SK-N-SH (cell line): ENCODE results near the gene VSIG10L2. TPM values are rescaled to one million over a fixed set of nuclear protein-coding genes. Genes with fewer than 3 reads are reported as not detected.

Source experiments
- CTCF ChIA-PET: fragments of 300-600, 350-600 bp; formaldehyde crosslinking; extraction: SDS; loops from one replicate; lab custom pipeline; 2021; lab: Yijun Ruan, JAX
- POLR2A ChIA-PET: fragments of 350-600 bp; sonication (Branson Sonifier 250); formaldehyde crosslinking; extraction: SDS; loops from one replicate; lab custom pipeline; 2020; ENCODE audit warnings: antibody characterized with exemption, inconsistent platforms; lab: Yijun Ruan, JAX
- DNase-seq: peaks from one replicate; pipeline ENCODE4 v3.0.0; 2012
- H2AFZ ChIP-seq: fragments of 200-600 bp; sonication (generic); 2 replicates; pipeline ENCODE4 v1.8.1; 2016; ENCODE audit warnings: antibody characterized with exemption, mild to moderate bottlenecking, low read depth
- H3F3A ChIP-seq: fragments of 200-600 bp; sonication (generic); replicated peaks from 2 replicates; pipeline ENCODE3; 2016; ENCODE audit warnings: antibody characterized with exemption, mild to moderate bottlenecking; ENCODE audit not compliant: insufficient read depth
- H3K27ac ChIP-seq, 2 experiments: fragments of 200-500 bp in 1 of 2; fragments of 200-600 bp in 1 of 2; sonication (Bioruptor generic) in 1 of 2; sonication (generic), shearing (Covaris generic) in 1 of 2; 2 replicates each; pipeline versions ENCODE4 v1.5.1 to v1.6.1; 2014 to 2016; ENCODE audit warnings: low read depth in 2 of 2, inconsistent platforms in 1 of 2, low read length in 1 of 2, mild to moderate bottlenecking in 1 of 2, mixed read lengths in 1 of 2
- H3K27me3 ChIP-seq: fragments of 200-600 bp; sonication (generic), shearing (Covaris generic); 2 replicates; pipeline ENCODE4 v1.6.1; 2016; ENCODE audit warnings: mixed run types; ENCODE audit not compliant: insufficient read depth
- H3K36me3 ChIP-seq, 2 experiments: fragments of 200-500 bp in 1 of 2; fragments of 200-600 bp in 1 of 2; sonication (Bioruptor generic) in 1 of 2; sonication (generic) in 1 of 2; replicated peaks in 1 of 2; 2 replicates each; pipeline versions ENCODE3 to v1.5.1; 2014 to 2016; ENCODE audit warnings: low read length in 1 of 2, mild to moderate bottlenecking in 1 of 2; ENCODE audit not compliant: insufficient read depth in 2 of 2, control insufficient read depth in 1 of 2
- H3K4me1 ChIP-seq, 2 experiments: fragments of 200-500 bp in 1 of 2; fragments of 200-600 bp in 1 of 2; sonication (Bioruptor generic) in 1 of 2; sonication (generic), shearing (Covaris generic) in 1 of 2; 2 replicates each; pipeline versions ENCODE4 v1.5.1 to v1.6.1; 2014 to 2016; ENCODE audit warnings: low read depth in 1 of 2, low read length in 1 of 2, mixed run types in 1 of 2; ENCODE audit not compliant: insufficient read depth in 2 of 2, control insufficient read depth in 1 of 2
- H3K4me2 ChIP-seq: fragments of 200-600 bp; sonication (generic), shearing (Covaris generic); 2 replicates; pipeline ENCODE4 v1.6.1; 2017; ENCODE audit warnings: mixed run types
- H3K4me3 ChIP-seq, 2 experiments: fragments of 200-500 bp in 1 of 2; fragments of 200-600 bp in 1 of 2; sonication (Bioruptor generic) in 1 of 2; sonication (generic), shearing (Covaris generic) in 1 of 2; 2 replicates each; pipeline versions ENCODE4 v1.5.1 to v1.8.1; 2014 to 2016; ENCODE audit warnings: low read depth in 2 of 2, inconsistent platforms in 1 of 2, low read length in 1 of 2, mild to moderate bottlenecking in 1 of 2, mixed read lengths in 1 of 2, moderate library complexity in 1 of 2
- H3K79me2 ChIP-seq: fragments of 200-600 bp; sonication (generic); 2 replicates; pipeline ENCODE4 v1.8.1; 2017; ENCODE audit warnings: mild to moderate bottlenecking; ENCODE audit not compliant: insufficient read depth
- H3K9ac ChIP-seq: fragments of 200-600 bp; sonication (generic); 2 replicates; pipeline ENCODE4 v1.6.1; 2017; ENCODE audit warnings: mixed run types
- H3K9me2 ChIP-seq: fragments of 200-600 bp; sonication (generic); 2 replicates; pipeline ENCODE4 v1.6.1; 2017; ENCODE audit warnings: mixed run types
- H3K9me3 ChIP-seq: fragments of 200-600 bp; sonication (generic); 2 replicates; pipeline ENCODE4 v1.6.1; 2017; ENCODE audit warnings: mixed run types, mild to moderate bottlenecking, moderate library complexity
- H4K20me1 ChIP-seq: fragments of 200-600 bp; sonication (generic); 2 replicates; pipeline ENCODE4 v1.6.1; 2017; ENCODE audit warnings: mild to moderate bottlenecking, mixed run types; ENCODE audit not compliant: insufficient read depth
- CTCF ChIP-seq: fragments of 200-600 bp; sonication (generic); IDR thresholded peaks from 2 replicates; pipeline ENCODE4 v1.6.1; 2017; ENCODE audit warnings: antibody characterized with exemption, mild to moderate bottlenecking, moderate library complexity
- ELF1 ChIP-seq: IDR thresholded peaks from 2 replicates; pipeline ENCODE4 v1.4.0; 2012
- EP300 ChIP-seq, 2 experiments: IDR thresholded peaks; 2 replicates each; pipeline versions ENCODE4 v1.4.0 to v1.6.1; 2012; ENCODE audit warnings: borderline replicate concordance in 1 of 2, low read depth in 1 of 2, low read length in 1 of 2
- FOSL2 ChIP-seq: IDR thresholded peaks from 2 replicates; pipeline ENCODE4 v1.4.0; 2012; ENCODE audit warnings: low read depth, mild to moderate bottlenecking, moderate library complexity, borderline replicate concordance
- FOXJ3 ChIP-seq: sonication (generic); formaldehyde crosslinking; IDR thresholded peaks from 2 replicates; pipeline ENCODE4 v1.5.1; 2020; ENCODE audit warnings: mild to moderate bottlenecking, missing genetic modification reagents
- GABPA ChIP-seq: IDR thresholded peaks from 2 replicates; pipeline ENCODE4 v1.4.0; 2012; ENCODE audit warnings: low read depth, mild to moderate bottlenecking
- GATA2 ChIP-seq: sonication (generic); formaldehyde crosslinking; IDR thresholded peaks from 2 replicates; pipeline ENCODE4 v1.5.0; 2020; ENCODE audit warnings: mild to moderate bottlenecking, missing genetic modification reagents
- NRF1 ChIP-seq: IDR thresholded peaks from 2 replicates; pipeline ENCODE4 v1.6.1; 2012; ENCODE audit warnings: low read depth, mild to moderate bottlenecking, low read length
- PBX3 ChIP-seq: IDR thresholded peaks from 2 replicates; pipeline ENCODE4; 2012
- POLR2AphosphoS5 ChIP-seq: IDR thresholded peaks from 2 replicates; pipeline ENCODE4 v1.6.1; 2012; ENCODE audit warnings: low read depth, low read length
- RAD21 ChIP-seq: IDR thresholded peaks from 2 replicates; pipeline ENCODE4 v1.6.1; 2012; ENCODE audit warnings: mild to moderate bottlenecking, low read length
- RXRA ChIP-seq: IDR thresholded peaks from 2 replicates; pipeline ENCODE4 v1.4.0; 2012; ENCODE audit warnings: low read depth, mild to moderate bottlenecking, borderline replicate concordance
- SIN3A ChIP-seq: IDR thresholded peaks from 2 replicates; pipeline ENCODE4 v1.6.1; 2012; ENCODE audit warnings: low read depth, mild to moderate bottlenecking, low read length, moderate library complexity, borderline replicate concordance
- SMC3 ChIP-seq: IDR thresholded peaks from 2 replicates; pipeline ENCODE4 v1.6.1; 2012; ENCODE audit warnings: low read depth, low read length, improper control_type of control experiment
- TAF1 ChIP-seq: IDR thresholded peaks from 2 replicates; pipeline ENCODE4 v1.6.1; 2012; ENCODE audit warnings: low read depth, mild to moderate bottlenecking, low read length, moderate library complexity, borderline replicate concordance
- TCF12 ChIP-seq: IDR thresholded peaks from 2 replicates; pipeline ENCODE4 v1.4.0; 2012
- USF1 ChIP-seq: IDR thresholded peaks from 2 replicates; pipeline ENCODE4 v1.4.0; 2012; ENCODE audit warnings: low read depth, borderline replicate concordance
- WGBS: methylation state at CpG from one replicate; pipeline ENCODE4 v1.1.6; 2017; ENCODE audit warnings: low lambda C conversion rate; 5-methylcytosine and 5-hydroxymethylcytosine counted together
- polyA plus RNA-seq, 3 experiments: library from polyadenylated mRNA; depleted of rRNA; stranded (reverse); fragments of >200 nt; gene quantifications; 2 replicates each; pipeline ENCODE4 v1.2.3, GENCODE V29; 2012

The VSIG10L2 gene
- polyA plus RNA-seq, 1 of the 3 experiments (the other 2 are of a cell fraction): 0.02 TPM

GRCh38 chr11:125971618-125972017, 25.8 kb downstream of the VSIG10L2 start (continued):
- TF ChIP-seq PBX3 (no peak), EP300 (IDR thresholded peaks at IDR 0.05; ENCODE audit: borderline replicate concordance in 1 of 2, low read depth in 1 of 2, low read length in 1 of 2) (peak in 1 of 2 experiments; percentile 31; a peak in 1 of 4 replicates), GABPA (no peak), RAD21 (peak; percentile 47), TAF1 (no peak), ELF1 (no peak)

- Histone ChIP-seq H4K20me1 (no peaks in the 10 kb centered on the region), H3K79me2 (no peaks in the 10 kb centered on the region), H3K4me2 (no peak overlapping the region), H2AFZ (no peak overlapping the region), H3K9ac (no peak overlapping the region), H3K27ac (no peak overlapping the region), H3K27me3 (no peaks in the 10 kb centered on the region), H3K4me1 (peaks cover 0 to 5% of the 10 kb centered on the region in 2 experiments; a peak in 1 of 4 replicates), H3K9me2 (no peaks in the 10 kb centered on the region), H3K9me3 (no peaks in the 10 kb centered on the region), H3F3A (no peaks in the 10 kb centered on the region), H3K36me3 (peaks cover 0 to 16% of the 10 kb centered on the region in 2 experiments), H3K4me3 (no peak overlapping the region)
- DNase-seq: no peak
- POLR2A ChIA-PET: no interaction called here
- CTCF ChIA-PET: no interaction called here
- TF ChIP-seq POLR2AphosphoS5: no peak
- no peak for TF ChIP-seq SMC3
Measured at GRCh38 chr11:125974284-125974683, 28.4 kb downstream of the VSIG10L2 start.

- Histone ChIP-seq H3K9ac (no peak overlapping the region), H4K20me1 (no peaks in the 10 kb centered on the region), H3K4me1 (peaks cover 0 to 5% of the 10 kb centered on the region in 2 experiments; a peak in 1 of 4 replicates), H3K9me2 (no peaks in the 10 kb centered on the region), H3K4me2 (no peak overlapping the region), H3K36me3 (peaks cover 0 to 21% of the 10 kb centered on the region in 2 experiments), H3K9me3 (no peaks in the 10 kb centered on the region), H3K27ac (no peak overlapping the region), H3F3A (no peaks in the 10 kb centered on the region), H3K4me3 (no peak overlapping the region), H3K79me2 (no peaks in the 10 kb centered on the region), H2AFZ (no peak overlapping the region)
- CTCF ChIA-PET: interaction anchor here (1.3 to 1.4 kb wide), 2 partner anchors 86 to 218 kb away, joined by 3 to 4 read pairs; no protein-coding TSS in a partner anchor
- no peak for DNase-seq
- WGBS: 88% methylated on average over 6 of the region's 6 CpGs
- TF ChIP-seq RXRA: no peak
- no peak for TF ChIP-seq GATA2
- no peak for TF ChIP-seq NRF1
- no peak for TF ChIP-seq CTCF
- no peak for TF ChIP-seq FOXJ3 (CRISPR knock-in tag)
- no peak for TF ChIP-seq USF1
- TF ChIP-seq TAF1: no peak
- TF ChIP-seq FOSL2: no peak
- TF ChIP-seq TCF12: no peak
- no peak for TF ChIP-seq EP300 (IDR thresholded peaks at IDR 0.05; ENCODE audit: borderline replicate concordance in 1 of 2, low read depth in 1 of 2, low read length in 1 of 2)
- TF ChIP-seq SIN3A: no peak
- TF ChIP-seq, all 33 proteins: peak for 0
- POLR2A ChIA-PET: no interaction called here
- H3K27me3 ChIP-seq: no peaks in the 10 kb centered on the region
Measured at GRCh38 chr11:125975634-125976033, 29.8 kb downstream of the VSIG10L2 start.
